ENCODE results near the gene SETD2. TPM values are rescaled to one million over a fixed set of nuclear protein-coding genes. Genes with fewer than 3 reads are reported as not detected.

SETD2 gene
- total RNA-seq, 4 donors from 2014 or later, result 35.7 to 48.5 (median 40.4) TPM

GRCh38 chr3:46994801-46995731 lies 168.8 kb downstream of the SETD2 start:
- Histone ChIP-seq H3K36me3 (peaks cover 0 to 8% of the 10 kb centered on the region in 2 donors), H3K4me3 (no peak overlapping the region), H3K27me3 (no peaks in the 10 kb centered on the region), H3K27ac (no peak overlapping the region), H3K4me1 (no peaks in the 10 kb centered on the region), H3K9me3 (no peaks in the 10 kb centered on the region)
- DNase-seq (no peak), ATAC-seq (no peak)
- TF ChIP-seq CTCF (IDR thresholded peaks at IDR 0.05 in 4 of 5, conservative IDR thresholded peaks at IDR 0.05 in 1 of 5) (no peak), POLR2A (IDR thresholded peaks at IDR 0.05) (no peak)
- in situ Hi-C loops (cut with MboI; ENCODE audit: low sequenced_read_pairs in 4 of 4) (no loop called here), intact Hi-C loops (cut with DNase I; ENCODE audit: low total_unique reads) (loop anchor here (5.0 kb wide), 1 partner anchor 288 kb away; no protein-coding TSS in a partner anchor)

- TF ChIP-seq POLR2A (IDR thresholded peaks at IDR 0.05), result no peak
- no peak for TF ChIP-seq CTCF (IDR thresholded peaks at IDR 0.05 in 4 of 5, conservative IDR thresholded peaks at IDR 0.05 in 1 of 5)
- Histone ChIP-seq H3K36me3 (peaks cover 0 to 3% of the 10 kb centered on the region in 2 donors), H3K27ac (no peak overlapping the region), H3K9me3 (no peaks in the 10 kb centered on the region), H3K4me3 (no peak overlapping the region), H3K27me3 (no peaks in the 10 kb centered on the region), H3K4me1 (no peaks in the 10 kb centered on the region)
- in situ Hi-C loops (cut with MboI; ENCODE audit: low sequenced_read_pairs in 4 of 4), result no loop called here
- DNase-seq (no peak), ATAC-seq (no peak)
- intact Hi-C loops (cut with DNase I; ENCODE audit: low total_unique reads), result no loop called here
These were observed 169.9 kb downstream of the SETD2 start for GRCh38 chr3:46993986-46994385.

- H3K27me3 ChIP-seq, result no peaks in the 10 kb centered on the region
- in situ Hi-C loops (cut with MboI; ENCODE audit: low sequenced_read_pairs in 4 of 4) (no loop called here), intact Hi-C loops (cut with DNase I; ENCODE audit: low total_unique reads) (no loop called here)
- H3K36me3 ChIP-seq, result peaks cover 0 to 3% of the 10 kb centered on the region in 2 donors
- H3K27ac ChIP-seq, result no peak overlapping the region
- H3K4me3 ChIP-seq, result no peak overlapping the region
- TF ChIP-seq CTCF (IDR thresholded peaks at IDR 0.05 in 4 of 5, conservative IDR thresholded peaks at IDR 0.05 in 1 of 5) (no peak), POLR2A (IDR thresholded peaks at IDR 0.05) (no peak)
- ATAC-seq (no peak), DNase-seq (no peak)
- no peaks in the 10 kb centered on the region for H3K4me1 ChIP-seq
- H3K9me3 ChIP-seq, result no peaks in the 10 kb centered on the region
These were observed 170.6 kb downstream of the SETD2 start for GRCh38 chr3:46993292-46993691.

GRCh38 chr3:46992231-46992630 lies 171.7 kb downstream of the SETD2 start:
- H3K4me1 ChIP-seq, result no peaks in the 10 kb centered on the region
- H3K27ac ChIP-seq, result no peak overlapping the region
- DNase-seq, result no peak
- in situ Hi-C loops (cut with MboI; ENCODE audit: low sequenced_read_pairs in 4 of 4), result no loop called here
- no peaks in the 10 kb centered on the region for H3K9me3 ChIP-seq
- peaks cover 0 to 3% of the 10 kb centered on the region in 2 donors for H3K36me3 ChIP-seq
- intact Hi-C loops (cut with DNase I; ENCODE audit: low total_unique reads), result no loop called here
- H3K27me3 ChIP-seq, result no peaks in the 10 kb centered on the region
- no peak for TF ChIP-seq POLR2A (IDR thresholded peaks at IDR 0.05)
- no peak for TF ChIP-seq CTCF (IDR thresholded peaks at IDR 0.05 in 4 of 5, conservative IDR thresholded peaks at IDR 0.05 in 1 of 5)
- H3K4me3 ChIP-seq, result no peak overlapping the region
- ATAC-seq, result no peak

All from gastrocnemius medialis (tissue), 4 donors.